Epidermal melanocyte (primary cell): Measurements from ENCODE around the gene VAMP3.
"Not testable (repeated sequence)": the region's sequence is repeated elsewhere in the genome, so short reads cannot be mapped to it uniquely, and the experiment has no call there.

Source experiments
- DNase-seq: peaks from one replicate; pipeline ENCODE4 v3.0.0; 2011; ENCODE audit warnings: low spot score; ENCODE audit not compliant: insufficient read length

The VAMP3 gene

DNA sequence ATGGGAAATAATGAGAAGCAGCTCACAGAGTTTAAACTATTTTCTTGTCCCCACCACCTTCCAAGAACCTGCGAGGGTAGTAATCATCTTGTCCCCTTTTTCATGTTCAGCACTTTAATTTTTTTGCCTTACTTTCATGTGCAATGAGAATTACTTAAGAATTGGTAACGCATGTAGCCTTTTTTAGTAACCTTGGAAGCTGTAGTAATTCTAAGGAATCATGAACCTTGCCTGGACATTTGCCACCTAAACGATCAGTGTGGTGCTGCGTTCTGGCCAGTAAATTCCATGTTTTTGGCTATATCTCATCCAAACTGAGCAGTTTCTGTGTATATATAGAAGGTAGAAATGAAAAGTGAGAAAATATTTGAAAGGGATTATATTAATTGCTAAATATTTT, 3.9 kb upstream of the VAMP3 start:
- DNase-seq: no peak

DNA sequence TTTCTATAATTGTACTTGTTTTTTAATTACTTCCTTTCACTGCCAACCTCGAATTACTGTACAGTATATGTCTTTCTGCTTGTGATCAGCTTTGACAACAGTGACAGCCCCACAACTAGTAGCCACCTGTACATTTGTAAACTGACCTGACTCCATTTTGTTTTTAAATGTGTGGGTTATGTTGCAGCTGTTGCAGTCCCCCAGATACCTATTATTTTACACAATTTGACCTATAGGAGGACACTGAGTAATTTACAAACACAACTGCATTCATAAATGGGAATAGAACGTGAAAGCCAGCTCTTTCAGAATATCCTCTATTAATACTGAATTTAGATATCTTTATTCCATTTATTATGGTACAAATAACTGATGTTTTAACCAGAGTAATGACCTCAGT, 2.5 kb upstream of the VAMP3 start:
- DNase-seq: no peak

- no peak for DNase-seq
Measured at GRCh38 chr1:7769673-7770412, 1.3 kb upstream of the VAMP3 start.

GRCh38 chr1:7770669-7770996, 463 bp upstream of the VAMP3 start:
- DNase-seq: no peak

- DNase-seq: no peak
Measured at GRCh38 chr1:7771823-7772299, 765 bp downstream of the VAMP3 start.

- DNase-seq: no peak
Measured at GRCh38 chr1:7777591-7777990, 6.5 kb downstream of the VAMP3 start.

GRCh38 chr1:7778133-7778628, 7.1 kb downstream of the VAMP3 start:
- DNase-seq: no peak

DNA sequence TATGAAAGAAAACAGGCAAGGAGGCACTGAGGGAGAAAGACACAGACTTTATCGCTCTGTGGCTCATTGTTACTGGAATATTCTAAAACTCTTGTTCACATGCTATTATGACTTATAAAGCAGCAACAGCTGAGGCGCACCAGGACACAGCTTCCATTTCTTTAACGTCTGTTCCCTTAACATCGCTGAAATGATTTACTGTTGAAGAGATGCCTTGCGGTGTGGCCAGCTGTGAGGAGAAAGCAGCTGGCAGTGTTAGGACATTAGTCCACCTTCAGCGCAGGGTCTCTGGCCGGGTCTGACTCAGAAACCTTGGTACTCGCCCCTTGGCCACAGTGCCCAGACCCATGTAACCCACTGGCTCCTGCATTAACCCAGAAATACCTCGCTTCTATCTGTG, 9.9 kb downstream of the VAMP3 start:
- DNase-seq: no peak

DNA sequence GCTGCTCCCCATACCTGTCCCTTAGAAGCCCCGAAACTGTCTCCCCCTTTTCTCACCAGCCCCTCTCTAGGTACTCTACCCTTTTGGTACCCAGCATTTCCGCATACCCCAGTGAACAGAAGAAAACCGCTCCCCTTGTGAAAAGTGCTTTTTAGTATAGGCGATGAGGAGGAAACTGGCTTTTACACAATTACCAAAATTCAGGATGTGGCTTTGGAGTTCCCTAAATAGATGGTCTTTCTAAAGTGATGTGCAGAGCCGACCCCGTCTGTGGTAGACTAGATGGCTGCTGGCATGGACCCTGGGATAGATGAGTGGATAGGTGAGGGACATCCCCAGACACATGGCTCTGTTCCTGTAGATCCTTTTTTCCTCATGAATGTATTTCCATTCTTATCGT, 10.4 kb downstream of the VAMP3 start:
- no peak for DNase-seq

DNA sequence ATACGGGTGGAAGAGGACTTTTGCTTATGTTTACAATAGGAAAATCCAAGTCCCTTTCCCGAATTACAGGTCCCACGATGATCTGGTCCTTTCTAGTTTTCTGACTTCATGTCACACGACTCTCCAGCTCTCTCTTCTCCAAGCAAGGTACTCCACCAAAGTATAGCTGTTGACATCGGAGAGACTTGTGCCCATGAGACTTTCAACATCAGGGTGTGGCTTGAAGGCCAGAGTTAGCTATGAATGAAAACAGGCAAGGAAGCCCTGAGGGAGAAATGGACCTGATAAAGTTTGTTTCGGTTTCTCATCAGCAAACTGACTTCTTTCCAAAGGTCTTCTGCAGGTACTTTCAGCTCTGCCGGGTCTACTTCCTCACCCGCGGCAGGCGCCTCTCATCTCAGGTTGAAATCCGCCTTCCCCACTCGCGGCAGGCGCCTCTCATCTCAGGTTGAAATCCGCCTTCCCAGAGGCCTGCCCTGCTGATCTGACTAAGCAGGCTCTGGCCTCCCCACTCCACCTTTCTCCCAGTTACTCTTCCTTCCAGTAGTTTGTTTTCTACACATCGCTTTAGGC, 10.9 kb downstream of the VAMP3 start:
- DNase-seq: no peak

- peak; percentile 66 for DNase-seq
Measured at GRCh38 chr1:7783178-7783711, 12.1 kb downstream of the VAMP3 start.

GRCh38 chr1:7783826-7784491, 12.9 kb downstream of the VAMP3 start, which contains the start of gene PER3:
Gene PER3, plus strand, starts transcription at chr1:7784291. Its CDS starts 587 bp downstream, at chr1:7784878.
- peak; percentile 89 for DNase-seq

- no peak for DNase-seq
Measured at GRCh38 chr1:7784492-7785071, 13.5 kb downstream of the VAMP3 start.

GRCh38 chr1:7785108-7785507, 14.0 kb downstream of the VAMP3 start:
- DNase-seq: no peak

GRCh38 chr1:7786795-7787194, 15.7 kb downstream of the VAMP3 start:
- DNase-seq: no peak

DNA sequence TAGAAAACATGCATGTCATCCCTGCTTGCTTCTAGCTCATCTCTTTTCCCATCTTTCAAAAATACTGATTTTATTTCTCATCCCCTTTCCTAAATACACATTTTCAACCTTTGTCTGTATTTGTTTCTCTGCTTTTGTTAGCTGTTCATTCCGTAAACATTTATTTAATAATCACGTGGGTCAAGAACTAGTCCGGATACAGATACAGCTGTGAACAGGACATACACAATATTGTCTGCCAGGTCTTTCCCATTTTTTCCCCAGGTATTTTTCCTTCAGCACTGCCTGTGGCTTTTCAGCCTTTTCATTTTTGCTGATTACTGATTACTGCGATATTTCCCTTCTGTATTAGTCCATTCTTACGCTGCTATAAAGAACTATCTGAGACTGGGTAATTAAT, 18.7 kb downstream of the VAMP3 start:
- no peak for DNase-seq

DNA sequence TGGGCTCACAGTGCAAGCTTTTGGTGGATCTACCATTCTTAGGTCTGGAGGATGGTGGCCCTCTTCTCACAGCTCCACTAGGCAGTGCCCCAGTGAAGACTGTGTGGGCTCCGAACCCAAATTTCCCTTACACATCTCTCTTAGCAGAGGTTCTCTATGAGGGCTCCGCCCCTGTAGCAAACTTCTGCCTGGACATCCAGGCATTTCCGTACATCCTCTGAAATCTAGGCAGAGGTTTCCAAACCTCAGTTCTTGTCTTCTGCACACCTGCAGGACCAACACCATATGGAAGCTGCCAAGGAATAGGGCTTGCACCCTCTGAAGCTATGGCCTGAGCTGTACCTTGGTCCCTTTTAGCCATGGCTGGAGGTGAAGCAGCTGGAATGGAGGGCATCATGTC, 19.9 kb downstream of the VAMP3 start:
- DNase-seq: not testable (repeated sequence)

GRCh38 chr1:7795406-7795805, 24.3 kb downstream of the VAMP3 start:
- no peak for DNase-seq

DNA sequence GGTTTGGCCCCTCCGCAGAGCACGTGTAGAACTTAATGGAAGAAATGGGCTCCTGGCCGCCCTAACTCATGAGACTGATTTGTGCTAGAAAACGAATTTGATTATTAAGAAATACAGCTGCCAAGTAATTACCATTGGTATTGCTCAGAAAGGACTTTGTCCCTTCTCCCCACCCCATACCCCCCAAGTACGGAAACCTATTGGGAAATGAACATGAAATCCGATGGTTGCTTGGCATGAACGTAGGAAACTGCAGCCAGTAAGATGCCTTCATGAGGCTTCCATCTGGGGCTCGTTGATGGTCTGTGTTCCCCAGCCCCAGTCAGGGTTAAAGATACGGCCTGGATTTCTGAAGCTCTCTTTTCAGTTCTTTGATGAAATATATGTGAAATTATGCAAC, 34.4 kb downstream of the VAMP3 start:
- no peak for DNase-seq

GRCh38 chr1:7808253-7808844, 37.3 kb downstream of the VAMP3 start:
- DNase-seq: no peak

DNA sequence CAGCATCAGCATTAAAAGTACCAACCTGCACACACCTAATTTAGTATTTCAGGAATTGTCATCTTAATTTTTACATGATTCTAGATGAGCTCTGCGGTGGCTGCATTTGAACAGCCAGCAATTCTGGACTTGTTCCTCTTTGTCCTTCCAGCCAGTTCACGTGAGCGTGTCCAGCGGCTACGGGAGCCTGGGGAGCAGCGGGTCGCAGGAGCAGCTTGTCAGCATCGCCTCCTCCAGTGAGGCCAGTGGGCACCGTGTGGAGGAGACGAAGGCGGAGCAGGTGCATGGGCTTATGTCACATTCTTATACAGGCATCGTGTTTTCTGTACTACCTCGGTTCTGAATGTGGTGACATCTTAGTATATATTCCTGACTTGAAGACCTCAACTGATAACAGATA, 38.6 kb downstream of the VAMP3 start:
- no peak for DNase-seq
